ENCODE data around the gene CELSR2. TPM values are rescaled to one million over a fixed set of nuclear protein-coding genes. Genes with fewer than 3 reads are reported as not detected.

The CELSR2 gene
- total RNA-seq, 1 experiment from 2014 or later: 17.1 TPM

DNA sequence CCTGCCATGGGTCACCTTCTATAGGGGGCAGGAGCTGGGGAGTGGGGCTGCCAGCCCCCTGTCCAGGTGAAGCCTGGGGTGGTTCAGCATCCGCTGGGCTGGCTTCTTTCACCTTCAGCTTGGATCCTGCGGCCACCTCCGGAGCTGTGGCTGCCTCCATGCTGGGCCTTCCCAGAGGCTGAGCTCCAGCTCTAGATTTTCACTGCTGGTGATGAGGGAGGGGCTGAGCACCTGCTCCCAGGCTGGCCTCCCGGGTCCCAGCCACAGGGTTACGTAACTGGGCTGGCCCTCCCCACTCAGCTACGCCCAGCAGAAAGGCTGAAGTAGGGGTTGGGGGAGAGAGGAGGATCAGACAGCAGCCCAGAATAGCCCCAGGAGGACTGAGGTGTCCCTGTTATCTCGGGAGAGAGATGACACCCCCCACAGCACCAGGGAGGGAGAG, 57.5 kb downstream of the CELSR2 start, which contains the start of gene MYBPHL:
Gene MYBPHL (minus strand): TSS at position 180 of the 442 bp plus-strand sequence. CDS start 20 bp downstream, at position 160.
- ATAC-seq: no peak
- BruUV-seq (replicated peaks): no TSS peak
- POLR2A ChIA-PET: no interaction called here

More for the DNA sequence above, 57.5 kb downstream of the CELSR2 start, which contains the start of gene MYBPHL:
- no peaks in the 10 kb centered on the region for H3K79me2 ChIP-seq (ENCODE audit: insufficient read depth, low read length)
- no peaks in the 10 kb centered on the region for H3K9me2 ChIP-seq (ENCODE audit: insufficient read depth)
- no peaks in the 10 kb centered on the region for H4K20me1 ChIP-seq (ENCODE audit: insufficient read depth)
- no peak for DNase-seq (ENCODE audit: low read depth, low spot score)
- no peak for TF ChIP-seq ZFX (IDR thresholded peaks at IDR 0.05)
- TF ChIP-seq SP1 (IDR thresholded peaks at IDR 0.05; ENCODE audit: low read depth): no peak
- no peak for TF ChIP-seq JUND (IDR thresholded peaks at IDR 0.05)
- TF ChIP-seq POLR2AphosphoS5 (IDR thresholded peaks at IDR 0.05; ENCODE audit: low read depth, low read length): no peak
- no peak for TF ChIP-seq CEBPB (IDR thresholded peaks at IDR 0.05; ENCODE audit: low read depth)
- no peak for TF ChIP-seq EZH2phosphoT487 (IDR thresholded peaks at IDR 0.05; ENCODE audit: borderline replicate concordance)
- no peak for TF ChIP-seq ZNF274 (IDR thresholded peaks at IDR 0.05; ENCODE audit: low read depth, low read length)
- TF ChIP-seq POLR2A (IDR thresholded peaks at IDR 0.05; ENCODE audit: borderline replicate concordance, extremely low read depth, insufficient read depth, insufficient read length): no peak
- TF ChIP-seq, protein P1, sequence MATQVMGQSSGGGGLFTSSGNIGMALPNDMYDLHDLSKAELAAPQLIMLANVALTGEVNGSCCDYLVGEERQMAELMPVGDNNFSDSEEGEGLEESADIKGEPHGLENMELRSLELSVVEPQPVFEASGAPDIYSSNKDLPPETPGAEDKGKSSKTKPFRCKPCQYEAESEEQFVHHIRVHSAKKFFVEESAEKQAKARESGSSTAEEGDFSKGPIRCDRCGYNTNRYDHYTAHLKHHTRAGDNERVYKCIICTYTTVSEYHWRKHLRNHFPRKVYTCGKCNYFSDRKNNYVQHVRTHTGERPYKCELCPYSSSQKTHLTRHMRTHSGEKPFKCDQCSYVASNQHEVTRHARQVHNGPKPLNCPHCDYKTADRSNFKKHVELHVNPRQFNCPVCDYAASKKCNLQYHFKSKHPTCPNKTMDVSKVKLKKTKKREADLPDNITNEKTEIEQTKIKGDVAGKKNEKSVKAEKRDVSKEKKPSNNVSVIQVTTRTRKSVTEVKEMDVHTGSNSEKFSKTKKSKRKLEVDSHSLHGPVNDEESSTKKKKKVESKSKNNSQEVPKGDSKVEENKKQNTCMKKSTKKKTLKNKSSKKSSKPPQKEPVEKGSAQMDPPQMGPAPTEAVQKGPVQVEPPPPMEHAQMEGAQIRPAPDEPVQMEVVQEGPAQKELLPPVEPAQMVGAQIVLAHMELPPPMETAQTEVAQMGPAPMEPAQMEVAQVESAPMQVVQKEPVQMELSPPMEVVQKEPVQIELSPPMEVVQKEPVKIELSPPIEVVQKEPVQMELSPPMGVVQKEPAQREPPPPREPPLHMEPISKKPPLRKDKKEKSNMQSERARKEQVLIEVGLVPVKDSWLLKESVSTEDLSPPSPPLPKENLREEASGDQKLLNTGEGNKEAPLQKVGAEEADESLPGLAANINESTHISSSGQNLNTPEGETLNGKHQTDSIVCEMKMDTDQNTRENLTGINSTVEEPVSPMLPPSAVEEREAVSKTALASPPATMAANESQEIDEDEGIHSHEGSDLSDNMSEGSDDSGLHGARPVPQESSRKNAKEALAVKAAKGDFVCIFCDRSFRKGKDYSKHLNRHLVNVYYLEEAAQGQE (IDR thresholded peaks at IDR 0.05; ENCODE audit: low read depth): no peak
- TF ChIP-seq EGR1 (IDR thresholded peaks at IDR 0.05; ENCODE audit: low read depth): no peak
- TF ChIP-seq, protein P2, sequence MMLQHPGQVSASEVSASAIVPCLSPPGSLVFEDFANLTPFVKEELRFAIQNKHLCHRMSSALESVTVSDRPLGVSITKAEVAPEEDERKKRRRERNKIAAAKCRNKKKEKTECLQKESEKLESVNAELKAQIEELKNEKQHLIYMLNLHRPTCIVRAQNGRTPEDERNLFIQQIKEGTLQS (IDR thresholded peaks at IDR 0.05): no peak
- no peak for TF ChIP-seq ELF1 (IDR thresholded peaks at IDR 0.05; ENCODE audit: borderline replicate concordance, low read depth)
- TF ChIP-seq, protein P3, sequence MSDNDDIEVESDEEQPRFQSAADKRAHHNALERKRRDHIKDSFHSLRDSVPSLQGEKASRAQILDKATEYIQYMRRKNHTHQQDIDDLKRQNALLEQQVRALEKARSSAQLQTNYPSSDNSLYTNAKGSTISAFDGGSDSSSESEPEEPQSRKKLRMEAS (IDR thresholded peaks at IDR 0.05): no peak
- no peak for TF ChIP-seq YY1 (IDR thresholded peaks at IDR 0.05; ENCODE audit: extremely low read depth, insufficient replicate concordance, low read depth, low read length)
- TF ChIP-seq, protein P4, sequence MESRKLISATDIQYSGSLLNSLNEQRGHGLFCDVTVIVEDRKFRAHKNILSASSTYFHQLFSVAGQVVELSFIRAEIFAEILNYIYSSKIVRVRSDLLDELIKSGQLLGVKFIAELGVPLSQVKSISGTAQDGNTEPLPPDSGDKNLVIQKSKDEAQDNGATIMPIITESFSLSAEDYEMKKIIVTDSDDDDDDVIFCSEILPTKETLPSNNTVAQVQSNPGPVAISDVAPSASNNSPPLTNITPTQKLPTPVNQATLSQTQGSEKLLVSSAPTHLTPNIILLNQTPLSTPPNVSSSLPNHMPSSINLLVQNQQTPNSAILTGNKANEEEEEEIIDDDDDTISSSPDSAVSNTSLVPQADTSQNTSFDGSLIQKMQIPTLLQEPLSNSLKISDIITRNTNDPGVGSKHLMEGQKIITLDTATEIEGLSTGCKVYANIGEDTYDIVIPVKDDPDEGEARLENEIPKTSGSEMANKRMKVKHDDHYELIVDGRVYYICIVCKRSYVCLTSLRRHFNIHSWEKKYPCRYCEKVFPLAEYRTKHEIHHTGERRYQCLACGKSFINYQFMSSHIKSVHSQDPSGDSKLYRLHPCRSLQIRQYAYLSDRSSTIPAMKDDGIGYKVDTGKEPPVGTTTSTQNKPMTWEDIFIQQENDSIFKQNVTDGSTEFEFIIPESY (IDR thresholded peaks at IDR 0.05; ENCODE audit: extremely low read depth, insufficient replicate concordance, low read length): no peak
- TF ChIP-seq TCF7L2 (IDR thresholded peaks at IDR 0.05; ENCODE audit: borderline replicate concordance, extremely low read depth, insufficient read depth, insufficient read length): no peak
- no peak within 1 kb of the TSS for H3K4me2 ChIP-seq (ENCODE audit: low read length)
- ChIA-PET CTCF (interaction anchor here (1.4 kb wide), 1 partner anchor 14 kb away, joined by 3 read pairs; no protein-coding TSS in a partner anchor), RAD21 (ENCODE audit: low non-redundant PET in 1 of 2, low total read pairs in 2 of 2, uncharacterized antibody in 2 of 2, unreplicated experiment in 2 of 2) (no interaction called here)
- no peak within 1 kb of the TSS for H3K4me3 ChIP-seq (replicated peaks in 1 of 2; ENCODE audit: low read depth in 1 of 2, low read length in 2 of 2)
- H2AFZ ChIP-seq (ENCODE audit: low read depth, low read length, poor library complexity, severe bottlenecking): no peak within 1 kb of the TSS
- H3K9me3 ChIP-seq (ENCODE audit: control insufficient read depth in 1 of 2, insufficient read depth in 1 of 2, low read depth in 1 of 2, low read length in 2 of 2): no peaks in the 10 kb centered on the region
- no peak within 1 kb of the TSS for H3K9ac ChIP-seq (ENCODE audit: low read length)
- H3K27me3 ChIP-seq (ENCODE audit: insufficient read depth, low read length): no peaks in the 10 kb centered on the region
- intact Hi-C loops (cut with micrococcal nuclease): no loop called here
- 0 out of 4 replicates have a peak, but pooled peaks cover 0 to 3% of the 10 kb centered on the region in 2 experiments for H3K4me1 ChIP-seq (ENCODE audit: control insufficient read depth in 1 of 2, insufficient read depth in 2 of 2, low read length in 2 of 2)
- H3K36me3 ChIP-seq (ENCODE audit: control insufficient read depth in 1 of 2, insufficient read depth in 2 of 2, low read length in 2 of 2): no peaks in the 10 kb centered on the region
- H3K27ac ChIP-seq (ENCODE audit: low read depth, low read length): no peak within 1 kb of the TSS
